Measurements from ENCODE around the gene DPEP2.

DNA sequence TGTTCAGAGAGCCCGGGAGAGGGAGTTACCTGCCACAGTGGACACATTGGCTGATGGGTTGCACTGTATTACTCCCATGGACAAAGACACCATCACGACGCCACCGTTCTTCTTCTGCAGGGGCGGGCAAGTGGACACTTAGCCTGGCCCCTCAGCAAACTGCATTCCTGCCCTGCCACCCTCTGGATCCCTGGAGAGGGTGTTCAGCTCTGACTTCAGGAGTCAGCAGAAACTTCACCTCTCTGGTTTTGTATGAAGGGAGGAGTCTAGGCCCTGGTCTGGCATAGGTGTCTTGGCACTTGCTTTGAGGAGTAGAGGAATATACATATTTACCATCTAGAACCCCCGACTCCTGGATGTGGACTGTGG lies 9.3 kb downstream of the DPEP2 start:
- TF ChIP-seq, protein P1, sequence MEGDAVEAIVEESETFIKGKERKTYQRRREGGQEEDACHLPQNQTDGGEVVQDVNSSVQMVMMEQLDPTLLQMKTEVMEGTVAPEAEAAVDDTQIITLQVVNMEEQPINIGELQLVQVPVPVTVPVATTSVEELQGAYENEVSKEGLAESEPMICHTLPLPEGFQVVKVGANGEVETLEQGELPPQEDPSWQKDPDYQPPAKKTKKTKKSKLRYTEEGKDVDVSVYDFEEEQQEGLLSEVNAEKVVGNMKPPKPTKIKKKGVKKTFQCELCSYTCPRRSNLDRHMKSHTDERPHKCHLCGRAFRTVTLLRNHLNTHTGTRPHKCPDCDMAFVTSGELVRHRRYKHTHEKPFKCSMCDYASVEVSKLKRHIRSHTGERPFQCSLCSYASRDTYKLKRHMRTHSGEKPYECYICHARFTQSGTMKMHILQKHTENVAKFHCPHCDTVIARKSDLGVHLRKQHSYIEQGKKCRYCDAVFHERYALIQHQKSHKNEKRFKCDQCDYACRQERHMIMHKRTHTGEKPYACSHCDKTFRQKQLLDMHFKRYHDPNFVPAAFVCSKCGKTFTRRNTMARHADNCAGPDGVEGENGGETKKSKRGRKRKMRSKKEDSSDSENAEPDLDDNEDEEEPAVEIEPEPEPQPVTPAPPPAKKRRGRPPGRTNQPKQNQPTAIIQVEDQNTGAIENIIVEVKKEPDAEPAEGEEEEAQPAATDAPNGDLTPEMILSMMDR (IDR thresholded peaks at IDR 0.05): no peak
- no peak for TF ChIP-seq POLR2A (IDR thresholded peaks at IDR 0.05)
